NCI-H748 (cell line): ENCODE measurements around the gene GAD1.
A peak's percentile ranks its signal among the peaks of the same experiment; 100 is the strongest.

Experiments used
- DNase-seq: peaks from one replicate; lab custom pipeline; 2025; ENCODE audit not compliant: unreplicated experiment; lab: John Stamatoyannopoulos, UW

The GAD1 gene

GRCh38 chr2:170817093-170818035 is 677 bp downstream of the GAD1 start:
- DNase-seq: peak; percentile 73

DNA sequence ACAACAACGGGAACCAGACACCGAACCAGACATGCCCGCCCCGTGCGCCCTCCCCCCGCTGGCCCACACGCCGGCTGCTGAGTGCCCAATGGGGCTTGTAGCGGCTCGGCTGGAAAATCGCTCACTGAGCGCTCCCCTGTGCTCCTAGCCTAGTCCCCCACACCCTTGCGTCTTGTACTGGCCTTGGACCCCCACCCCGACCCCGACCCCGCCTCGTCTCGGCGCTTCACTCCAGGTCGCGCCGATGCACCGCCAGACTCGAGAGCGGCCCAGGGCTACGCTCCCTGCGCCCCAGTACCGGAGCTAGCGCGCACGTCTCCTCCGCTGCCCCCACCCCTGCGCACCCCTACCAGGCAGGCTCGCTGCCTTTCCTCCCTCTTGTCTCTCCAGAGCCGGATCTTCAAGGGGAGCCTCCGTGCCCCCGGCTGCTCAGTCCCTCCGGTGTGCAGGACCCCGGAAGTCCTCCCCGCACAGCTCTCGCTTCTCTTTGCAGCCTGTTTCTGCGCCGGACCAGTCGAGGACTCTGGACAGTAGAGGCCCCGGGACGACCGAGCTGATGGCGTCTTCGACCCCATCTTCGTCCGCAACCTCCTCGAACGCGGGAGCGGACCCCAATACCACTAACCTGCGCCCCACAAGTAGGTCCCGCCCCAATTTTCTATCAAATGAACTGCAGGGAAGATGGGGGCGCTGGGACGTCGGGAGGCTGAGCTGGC is 1.5 kb downstream of the GAD1 start:
- peak; percentile 52 for DNase-seq

GRCh38 chr2:170818752-170819470 is 2.2 kb downstream of the GAD1 start:
- DNase-seq: peak; percentile 48

- no peak for DNase-seq
Measured at GRCh38 chr2:170819680-170820664, 3.3 kb downstream of the GAD1 start.

GRCh38 chr2:170820757-170821530 is 4.3 kb downstream of the GAD1 start:
- no peak for DNase-seq

- no peak for DNase-seq
Measured at GRCh38 chr2:170821531-170822289, 5.0 kb downstream of the GAD1 start.

DNA sequence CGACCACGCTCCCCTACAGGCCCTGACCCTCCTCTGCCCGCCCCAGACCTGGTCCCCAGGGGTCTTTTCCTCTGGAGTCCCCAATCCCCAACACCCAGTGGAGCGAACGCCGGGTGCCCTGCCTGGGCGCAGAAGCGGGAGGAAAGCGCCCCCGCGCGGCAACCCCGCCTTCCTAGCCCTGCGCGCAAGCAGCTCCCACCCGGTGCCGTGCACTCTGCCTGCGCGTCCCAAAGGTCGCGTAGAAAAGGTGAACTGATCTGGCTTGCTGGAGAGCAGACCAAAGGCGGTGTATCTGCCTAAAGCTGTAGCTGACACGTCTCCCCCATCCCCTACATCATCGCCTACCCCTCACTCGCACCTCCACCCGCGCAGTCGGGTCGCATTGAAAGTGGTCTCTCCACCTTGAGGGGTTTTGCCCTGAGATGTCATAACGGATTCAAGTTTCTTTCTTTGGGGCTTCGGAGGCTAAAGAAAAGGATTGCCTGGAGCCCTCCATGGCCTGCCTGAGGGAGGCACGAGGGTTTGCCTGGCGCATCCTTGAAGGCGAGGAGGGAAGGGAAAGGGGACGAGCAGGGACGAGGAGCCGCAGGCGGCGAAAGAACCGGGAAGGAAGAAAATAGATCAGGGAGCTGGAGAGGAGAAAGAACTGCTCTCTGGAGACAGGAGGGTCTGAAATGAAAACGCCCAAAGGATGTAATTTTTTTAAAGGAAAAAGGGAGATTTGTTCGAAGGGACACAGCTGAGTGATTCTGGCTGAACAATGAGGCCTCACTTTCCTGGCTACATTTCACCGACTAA is 5.8 kb downstream of the GAD1 start:
- DNase-seq: no peak

- no peak for DNase-seq
Measured at GRCh38 chr2:170823088-170823897, 6.6 kb downstream of the GAD1 start.

DNA sequence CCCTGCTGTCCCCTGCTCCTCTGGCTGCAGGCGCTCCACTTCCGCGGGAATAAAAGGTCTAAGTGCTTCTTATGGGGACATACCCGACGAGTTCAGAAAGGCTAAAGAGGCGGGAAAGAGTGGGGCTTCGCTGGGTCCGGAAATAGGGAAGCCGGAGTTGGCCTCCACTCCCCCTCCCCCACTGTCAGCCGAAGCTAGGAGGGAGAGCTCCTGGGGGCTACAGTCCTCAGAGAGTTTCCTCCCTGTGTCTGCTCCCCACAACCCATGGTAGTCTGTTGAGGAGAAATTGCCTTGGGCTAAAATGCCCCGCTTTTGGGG is 7.2 kb downstream of the GAD1 start:
- no peak for DNase-seq

GRCh38 chr2:170824526-170825015 is 7.9 kb downstream of the GAD1 start:
- no peak for DNase-seq

- DNase-seq: no peak
Measured at GRCh38 chr2:170827841-170828532, 11.3 kb downstream of the GAD1 start.

- DNase-seq: no peak
Measured at GRCh38 chr2:170828533-170828916, 11.8 kb downstream of the GAD1 start.

DNA sequence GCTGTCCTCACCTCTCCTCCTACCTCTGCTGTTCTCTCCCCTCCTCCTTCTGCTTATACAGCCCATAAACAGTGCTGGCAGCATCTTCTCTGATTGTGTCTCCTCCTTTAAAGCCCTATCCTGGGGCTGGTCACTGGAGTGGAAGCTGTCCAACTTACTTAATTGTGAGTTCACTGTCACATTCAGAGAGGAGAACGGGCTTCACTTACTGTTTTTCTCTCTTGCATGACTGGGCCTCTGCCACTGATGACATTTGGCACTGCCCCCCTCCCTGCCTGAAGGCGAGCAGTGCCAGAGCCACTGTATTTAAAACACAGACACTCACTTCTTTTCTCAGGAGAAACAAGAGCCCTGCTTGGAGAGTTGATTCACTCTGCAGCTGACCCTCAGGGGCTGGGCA is 12.3 kb downstream of the GAD1 start:
- no peak for DNase-seq

GRCh38 chr2:170830166-170830565 is 13.5 kb downstream of the GAD1 start:
- no peak for DNase-seq

DNA sequence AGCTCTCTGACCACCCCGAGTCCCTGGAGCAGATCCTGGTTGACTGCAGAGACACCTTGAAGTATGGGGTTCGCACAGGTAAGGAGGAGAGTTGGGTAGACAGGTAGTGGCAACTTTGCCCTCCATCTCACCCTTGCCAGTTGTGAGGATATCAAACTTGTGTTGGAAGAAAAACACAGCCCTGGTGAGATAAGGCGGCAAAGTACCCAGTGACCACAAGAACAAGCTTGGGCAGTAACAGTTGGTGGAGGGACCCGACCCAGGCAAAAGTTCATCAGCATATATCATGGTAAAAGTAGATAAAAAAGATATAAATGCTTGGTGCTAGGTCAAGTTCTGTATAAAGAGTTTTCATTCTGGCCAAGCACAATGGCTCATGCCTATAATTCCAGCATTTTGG is 14.4 kb downstream of the GAD1 start:
- no peak for DNase-seq

GRCh38 chr2:170836027-170836426 is 19.3 kb downstream of the GAD1 start:
- no peak for DNase-seq
